OCI-LY7 (cell line): ENCODE data around the gene CFAP73. TPM values are rescaled to one million over a fixed set of nuclear protein-coding genes. Genes with fewer than 3 reads are reported as not detected.

ENCODE experiments used
- BruUV-seq: library from RNA; stranded (reverse); fragments of 400-500 nt; replicated peaks from 2 replicates; lab custom pipeline; 2021; lab: Mats Ljungman, UMichigan
- CTCF ChIA-PET: fragments of 300-600 bp; sonication (Branson Sonifier 250); formaldehyde crosslinking; loops from one replicate; lab custom pipeline; 2022; ENCODE audit warnings: antibody characterized with exemption; ENCODE audit not compliant: unreplicated experiment; lab: Charles Lee
- POLR2A ChIA-PET: fragments of 300-600 bp; sonication (Branson Sonifier 250); formaldehyde crosslinking; loops from one replicate; lab custom pipeline; 2022; ENCODE audit warnings: antibody characterized with exemption; lab: Charles Lee
- DNase-seq: peaks from one replicate; pipeline ENCODE4 v3.0.0-alpha.2; 2015; ENCODE audit warnings: low spot score
- H2AFZ ChIP-seq: fragments of 200-600 bp; sonication (generic), shearing (Covaris generic); 2 replicates; pipeline ENCODE4 v1.6.1; 2014; ENCODE audit warnings: mild to moderate bottlenecking, antibody characterized with exemption, low read length, moderate library complexity
- H3K27ac ChIP-seq: fragments of 200-600 bp; sonication (generic); 2 replicates; pipeline ENCODE4 v1.5.1; 2014; ENCODE audit warnings: mixed run types, low read depth, mild to moderate bottlenecking, moderate library complexity, low read length, inconsistent platforms; ENCODE audit not compliant: poor library complexity, severe bottlenecking
- H3K36me3 ChIP-seq: fragments of 200-600 bp; sonication (generic); 2 replicates; pipeline ENCODE4 v1.6.1; 2014; ENCODE audit warnings: mild to moderate bottlenecking, antibody characterized with exemption, low read length, moderate library complexity, mixed read lengths; ENCODE audit not compliant: insufficient read depth
- H3K4me1 ChIP-seq: fragments of 200-600 bp; sonication (generic); 2 replicates; pipeline ENCODE4 v1.5.1; 2014; ENCODE audit warnings: mild to moderate bottlenecking, low read length; ENCODE audit not compliant: insufficient read depth, poor library complexity, severe bottlenecking
- H3K4me2 ChIP-seq: fragments of 200-600 bp; sonication (generic); 2 replicates; pipeline ENCODE4 v1.6.1; 2014; ENCODE audit warnings: mild to moderate bottlenecking, low read length
- H3K4me3 ChIP-seq: fragments of 200-600 bp; sonication (generic); 2 replicates; pipeline ENCODE4 v1.5.1; 2014; ENCODE audit warnings: mild to moderate bottlenecking, low read depth, low read length; ENCODE audit not compliant: poor library complexity, severe bottlenecking
- H3K79me2 ChIP-seq: fragments of 200-600 bp; sonication (generic); 2 replicates; pipeline ENCODE4 v1.6.1; 2016; ENCODE audit warnings: low read depth, mild to moderate bottlenecking, low read length, moderate library complexity, mixed read lengths; ENCODE audit not compliant: insufficient read depth
- H3K9me2 ChIP-seq: fragments of 200-600 bp; sonication (generic); 2 replicates; pipeline ENCODE4 v1.6.1; 2016; ENCODE audit warnings: mild to moderate bottlenecking, low read length, mixed read lengths; ENCODE audit not compliant: insufficient read depth
- H3K9me3 ChIP-seq: fragments of 200-600 bp; sonication (generic); 2 replicates; pipeline ENCODE4 v1.6.1; 2014; ENCODE audit warnings: mild to moderate bottlenecking, mixed run types, low read length, mixed read lengths
- H4K20me1 ChIP-seq: fragments of 200-600 bp; sonication (generic); 2 replicates; pipeline ENCODE4 v1.6.1; 2014; ENCODE audit warnings: mild to moderate bottlenecking, antibody characterized with exemption, low read length, moderate library complexity, mixed read lengths; ENCODE audit not compliant: insufficient read depth
- EZH2phosphoT487 ChIP-seq: fragments of 200-600 bp; sonication (generic); IDR thresholded peaks from 2 replicates; pipeline ENCODE4 v1.6.1; 2018; ENCODE audit warnings: low read depth, borderline replicate concordance, mild to moderate bottlenecking, mixed run types, antibody characterized with exemption, low read length, moderate library complexity, mixed read lengths
- intact Hi-C: fragments of 100-400 bp; cut with micrococcal nuclease; formaldehyde crosslinking; loops from one replicate; pipeline ENCODE4 v1.10.0; 2022; ENCODE audit not compliant: unreplicated experiment
- total RNA-seq, 2 experiments: library from RNA; depleted of rRNA in 1 of 2; stranded (reverse); fragments of >200 nt in 1 of 2; shearing (Covaris generic) in 1 of 2; gene quantifications; 2 replicates each; pipeline ENCODE4 v1.2.3, GENCODE V29; 2014 to 2022
- TF ChIP-seq, protein P1 (sequence below): fragments of 200-600 bp; sonication (generic); conservative IDR thresholded peaks from 2 replicates; pipeline ENCODE4 v1.5.1; 2014; ENCODE audit warnings: mild to moderate bottlenecking, antibody characterized with exemption, low read length, moderate library complexity, mixed read lengths

CFAP73 gene
- total RNA-seq, 2 experiments from 2014 or later, result 26.9 to 37.4 TPM

- no peaks in the 10 kb centered on the region for H3K9me3 ChIP-seq
- H3K4me1 ChIP-seq, result peaks cover 70% of the 10 kb centered on the region
- H2AFZ ChIP-seq, result no peak overlapping the region
- no peak for DNase-seq
- 0 out of 2 replicates have a peak, but pooled peaks cover 6% of the 10 kb centered on the region for H4K20me1 ChIP-seq
- intact Hi-C loops, result no loop called here
- POLR2A ChIA-PET, result interaction anchor here (0.7 to 2.1 kb wide), 4 partner anchors 12 to 141 kb away, joined by 3 to 5 read pairs (median 4); no protein-coding TSS in a partner anchor
- TF ChIP-seq, protein P1, sequence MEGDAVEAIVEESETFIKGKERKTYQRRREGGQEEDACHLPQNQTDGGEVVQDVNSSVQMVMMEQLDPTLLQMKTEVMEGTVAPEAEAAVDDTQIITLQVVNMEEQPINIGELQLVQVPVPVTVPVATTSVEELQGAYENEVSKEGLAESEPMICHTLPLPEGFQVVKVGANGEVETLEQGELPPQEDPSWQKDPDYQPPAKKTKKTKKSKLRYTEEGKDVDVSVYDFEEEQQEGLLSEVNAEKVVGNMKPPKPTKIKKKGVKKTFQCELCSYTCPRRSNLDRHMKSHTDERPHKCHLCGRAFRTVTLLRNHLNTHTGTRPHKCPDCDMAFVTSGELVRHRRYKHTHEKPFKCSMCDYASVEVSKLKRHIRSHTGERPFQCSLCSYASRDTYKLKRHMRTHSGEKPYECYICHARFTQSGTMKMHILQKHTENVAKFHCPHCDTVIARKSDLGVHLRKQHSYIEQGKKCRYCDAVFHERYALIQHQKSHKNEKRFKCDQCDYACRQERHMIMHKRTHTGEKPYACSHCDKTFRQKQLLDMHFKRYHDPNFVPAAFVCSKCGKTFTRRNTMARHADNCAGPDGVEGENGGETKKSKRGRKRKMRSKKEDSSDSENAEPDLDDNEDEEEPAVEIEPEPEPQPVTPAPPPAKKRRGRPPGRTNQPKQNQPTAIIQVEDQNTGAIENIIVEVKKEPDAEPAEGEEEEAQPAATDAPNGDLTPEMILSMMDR, result no peak
- TF ChIP-seq EZH2phosphoT487, result no peak
- H3K27ac ChIP-seq, result peak overlapping the region; percentile 63
- peaks cover 34% of the 10 kb centered on the region for H3K79me2 ChIP-seq
- BruUV-seq, result no TSS peak
- H3K36me3 ChIP-seq, result peaks cover 34% of the 10 kb centered on the region
- 0 out of 2 replicates have a peak overlapping the region, but pooled peaks have one; percentile 65 for H3K4me2 ChIP-seq
- no peak overlapping the region for H3K4me3 ChIP-seq
- CTCF ChIA-PET, result no interaction called here
- no peaks in the 10 kb centered on the region for H3K9me2 ChIP-seq
Observed at GRCh38 chr12:113136990-113137511, 12.5 kb upstream of the CFAP73 start.

GRCh38 chr12:113137861-113138783 lies 11.4 kb upstream of the CFAP73 start:
- Histone ChIP-seq H3K4me1 (peaks cover 70% of the 10 kb centered on the region), H4K20me1 (0 out of 2 replicates have a peak, but pooled peaks cover 6% of the 10 kb centered on the region), H3K4me2 (no peak overlapping the region), H3K79me2 (peaks cover 23% of the 10 kb centered on the region), H3K27ac (peak overlapping the region; percentile 8), H3K36me3 (peaks cover 23% of the 10 kb centered on the region), H3K4me3 (no peak overlapping the region), H3K9me3 (no peaks in the 10 kb centered on the region), H2AFZ (peak overlapping the region; percentile 12; the same call in 1 of the 2 replicates), H3K9me2 (no peaks in the 10 kb centered on the region)
- BruUV-seq, result no TSS peak
- intact Hi-C loops, result no loop called here
- TF ChIP-seq EZH2phosphoT487, result no peak
- TF ChIP-seq, protein P1, result no peak
- DNase-seq, result no peak
- CTCF ChIA-PET, result interaction anchor here (0.7 to 1.5 kb wide), 2 partner anchors 15 to 16 kb away, joined by 3 read pairs; no protein-coding TSS in a partner anchor
- POLR2A ChIA-PET, result interaction anchor here (0.7 to 2.1 kb wide), 7 partner anchors 11 to 142 kb away, joined by 3 to 5 read pairs (median 4); no protein-coding TSS in a partner anchor
